ENCODE data around the gene VGF.
"Not testable (repeated sequence)": the region's sequence is repeated elsewhere in the genome, so short reads cannot be mapped to it uniquely, and the experiment has no call there.

The VGF gene

DNA sequence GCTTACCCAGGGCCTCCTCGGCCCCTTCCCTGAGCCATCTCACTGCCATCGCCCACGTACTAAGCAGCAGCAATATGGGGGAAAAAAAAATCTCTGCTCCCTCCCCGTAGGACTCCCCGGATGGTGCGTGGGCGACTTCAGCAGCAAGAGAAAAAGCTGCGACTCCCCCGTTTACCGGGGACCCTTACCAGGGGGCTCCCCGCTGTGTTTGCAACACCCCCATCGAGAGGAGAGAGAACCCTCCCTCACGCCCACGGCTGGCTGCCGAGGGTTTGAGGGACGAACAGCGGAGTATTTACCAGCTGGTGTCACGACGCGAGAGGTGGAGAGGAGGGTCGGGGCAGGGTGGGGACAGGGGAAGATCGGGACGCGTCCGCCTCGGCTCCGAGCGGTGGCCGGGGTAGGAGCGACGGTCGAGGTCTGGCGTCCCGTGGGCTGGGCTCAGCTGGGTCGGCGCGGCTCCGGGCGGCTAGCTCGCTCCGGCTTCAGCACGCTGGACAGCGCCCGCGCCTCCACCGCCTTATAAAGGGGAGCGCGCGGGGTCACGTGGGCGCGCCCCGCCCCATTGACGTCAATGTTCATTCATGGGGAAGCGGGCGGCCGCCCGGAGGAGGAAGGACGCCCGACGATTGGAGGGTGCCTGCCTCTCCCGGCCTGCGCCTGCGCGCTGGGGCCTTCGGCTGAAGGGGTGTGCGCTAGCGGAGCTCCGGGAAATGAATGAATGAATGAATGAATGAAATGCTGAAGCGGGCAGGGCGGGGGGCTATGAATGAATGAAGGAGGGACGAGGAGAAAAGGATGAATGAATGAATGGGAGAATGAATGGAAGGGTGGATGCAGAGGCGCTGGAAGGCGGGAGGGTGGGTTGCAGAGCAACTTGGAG, at the start of gene VGF:
Gene VGF, minus strand, starts transcription at position 495 of the 883 bp plus-strand sequence. CDS start 726 bp downstream, outside the sequence.
- DNase-seq (ENCODE audit: low spot score): peak; percentile 88

DNA sequence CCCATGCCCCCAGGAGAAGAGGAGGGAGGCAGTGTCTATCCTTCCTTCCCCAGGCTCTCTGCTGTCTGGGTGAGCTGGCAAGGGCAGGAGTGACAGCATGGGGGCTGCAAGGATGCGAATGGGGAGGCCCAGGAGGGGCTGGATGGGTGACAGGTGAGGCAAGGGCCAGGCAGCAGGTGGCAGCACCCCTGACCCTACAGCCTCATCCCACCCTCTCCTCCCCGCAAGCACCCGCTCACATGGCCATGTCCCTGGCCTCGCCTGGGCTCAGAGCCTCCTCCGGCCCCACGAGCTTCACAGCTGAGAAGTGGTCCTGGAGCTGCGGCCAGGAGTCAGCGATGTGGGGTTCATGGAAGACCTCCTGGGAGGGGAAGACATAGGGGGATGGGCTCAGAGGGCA, 46.6 kb upstream of the VGF start:
- DNase-seq (ENCODE audit: low spot score): no peak

DNA sequence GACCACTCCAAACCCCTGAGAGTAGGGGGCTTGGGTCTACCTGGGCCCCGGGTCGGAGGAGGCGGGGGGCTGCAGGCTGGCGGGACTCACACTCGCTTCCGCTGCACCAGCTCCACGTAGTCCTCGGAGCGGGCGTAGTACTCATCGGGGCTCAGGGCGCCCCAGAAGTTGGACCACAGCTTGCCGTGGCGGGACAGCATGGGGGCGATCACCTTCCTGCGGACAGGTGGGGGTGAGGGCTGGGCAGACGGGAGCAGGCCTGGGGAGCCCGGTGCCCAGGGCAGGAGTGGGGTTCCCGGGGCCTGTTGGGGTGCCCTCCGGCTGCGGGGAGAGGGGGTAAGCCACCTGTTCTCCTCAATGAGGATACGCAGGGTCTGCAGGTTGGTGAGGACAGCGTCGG, 46.1 kb upstream of the VGF start:
- DNase-seq (ENCODE audit: low spot score): no peak

DNA sequence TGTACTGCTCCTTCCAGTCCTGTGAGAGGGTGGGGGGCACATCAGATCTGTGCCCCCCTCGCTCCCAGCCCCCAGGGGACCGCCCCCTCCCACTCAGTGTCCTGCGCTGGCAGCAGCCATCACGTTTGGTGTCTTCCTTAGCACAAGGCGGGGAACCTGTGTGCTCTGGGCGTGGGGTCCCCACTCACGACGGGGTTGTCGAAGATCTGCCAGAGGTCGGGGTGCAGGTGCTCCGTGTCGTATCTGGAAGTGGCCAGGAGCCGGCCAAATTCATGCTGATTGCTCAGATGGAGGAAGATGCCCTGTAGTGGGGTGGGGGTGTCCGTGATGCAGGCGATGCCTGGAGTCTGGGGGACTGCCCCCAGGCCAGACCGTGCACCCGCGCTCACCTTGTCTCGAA, 44.8 kb upstream of the VGF start:
- DNase-seq (ENCODE audit: low spot score): no peak

DNA sequence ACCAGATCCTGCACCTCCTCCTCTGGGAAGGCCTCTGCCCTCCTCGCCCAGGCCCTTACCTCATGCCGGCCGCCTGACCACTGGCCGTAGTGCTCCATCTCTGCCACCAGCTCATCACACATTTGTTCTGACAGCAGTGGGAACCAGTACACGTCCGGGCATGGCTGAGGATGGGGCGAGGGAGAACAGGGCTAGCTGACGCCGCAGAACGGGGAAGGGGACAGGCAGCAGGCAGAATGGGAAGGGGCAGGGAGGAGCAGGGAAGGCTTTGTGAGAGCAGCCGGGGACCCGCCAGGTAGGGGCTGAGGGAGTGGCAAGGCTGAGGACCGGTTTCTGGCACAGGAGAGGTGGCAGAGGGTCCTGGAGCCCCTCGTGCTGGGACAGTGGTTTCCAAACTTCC, 43.4 kb upstream of the VGF start:
- no peak for DNase-seq (ENCODE audit: low spot score)

DNA sequence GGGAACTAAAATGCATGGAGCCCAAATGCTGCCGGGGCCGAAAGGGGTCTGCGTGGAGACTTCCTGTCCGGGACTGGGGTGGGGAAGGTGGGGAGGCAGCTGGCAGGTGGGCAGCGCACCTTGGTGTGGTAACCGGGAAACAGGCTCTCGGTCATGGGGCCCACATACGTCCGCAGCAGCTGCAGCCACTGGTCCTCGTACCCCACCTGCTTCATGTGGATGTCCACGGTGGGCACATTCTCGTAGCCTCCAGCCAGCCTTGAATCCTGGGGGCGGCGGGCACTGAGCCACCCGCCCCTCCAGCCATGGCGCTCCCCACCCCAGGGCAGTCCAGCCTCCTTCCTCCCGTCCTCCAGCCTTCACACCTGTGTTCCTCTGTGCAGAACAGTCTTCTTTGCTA, 42.1 kb upstream of the VGF start:
- DNase-seq (ENCODE audit: low spot score): no peak

DNA sequence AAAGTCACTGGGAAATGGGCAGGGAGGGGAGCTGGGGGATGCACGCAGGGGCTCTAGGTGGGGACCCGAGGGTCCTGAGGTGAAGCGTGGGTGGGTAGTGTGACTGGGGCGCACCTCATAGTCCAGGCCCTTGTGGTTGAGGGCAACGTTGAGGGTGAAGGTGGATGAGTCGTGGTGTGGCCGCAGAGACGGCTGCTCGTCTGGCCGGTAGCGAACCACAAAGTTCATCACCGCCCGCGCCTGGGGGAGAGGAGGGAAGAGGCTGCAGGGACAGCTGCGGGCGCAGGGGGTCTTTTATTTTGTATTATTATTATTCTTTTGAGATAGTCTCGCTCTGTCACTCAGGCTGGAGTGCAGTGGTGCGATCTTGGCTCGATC, 41.3 kb upstream of the VGF start:
- no peak for DNase-seq (ENCODE audit: low spot score)

DNA sequence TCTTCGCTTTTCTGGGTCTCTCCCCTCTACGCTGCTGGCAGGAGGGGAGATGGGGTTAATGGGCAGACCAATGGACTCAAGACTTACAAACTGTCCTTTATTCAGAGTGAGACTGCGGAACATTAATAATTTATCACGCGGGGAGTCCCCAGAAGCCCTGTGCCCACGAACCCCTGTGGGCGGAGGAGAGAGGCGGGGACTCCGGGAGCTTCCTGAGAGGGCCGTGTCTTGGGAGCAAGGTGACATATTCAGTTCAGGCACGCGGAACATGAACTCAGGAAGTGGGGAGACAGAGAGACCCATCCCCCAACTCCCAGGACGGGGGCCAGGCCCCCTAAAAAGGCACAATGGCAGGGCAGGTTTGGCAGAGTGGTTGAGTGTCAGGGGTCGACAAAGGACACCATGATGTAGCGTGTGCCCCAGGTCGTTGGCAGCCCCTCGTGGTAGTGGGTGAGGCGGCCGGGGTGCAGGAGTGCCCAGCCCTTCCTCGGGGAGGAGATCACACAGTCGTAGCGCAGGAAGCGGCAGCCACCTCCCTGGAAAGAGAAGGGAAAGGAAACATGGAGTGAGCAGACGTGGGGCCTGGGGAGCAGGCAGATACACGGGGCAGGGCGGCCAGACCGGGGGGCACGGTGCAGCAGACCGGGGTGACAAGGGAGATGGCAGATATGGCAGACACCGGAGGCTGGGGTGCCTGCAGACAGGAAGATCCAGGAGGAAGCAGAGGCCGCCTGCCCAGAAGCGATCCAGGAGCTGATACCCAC, 40.7 kb upstream of the VGF start:
- no peak for DNase-seq (ENCODE audit: low spot score)

GRCh38 chr7:101203740-101204738, 38.7 kb upstream of the VGF start:
- DNase-seq (ENCODE audit: low spot score): not testable (repeated sequence)

GRCh38 chr7:101202603-101202918, 37.2 kb upstream of the VGF start:
- no peak for DNase-seq (ENCODE audit: low spot score)

GRCh38 chr7:101201695-101202602, 36.6 kb upstream of the VGF start:
- DNase-seq (ENCODE audit: low spot score): no peak

DNA sequence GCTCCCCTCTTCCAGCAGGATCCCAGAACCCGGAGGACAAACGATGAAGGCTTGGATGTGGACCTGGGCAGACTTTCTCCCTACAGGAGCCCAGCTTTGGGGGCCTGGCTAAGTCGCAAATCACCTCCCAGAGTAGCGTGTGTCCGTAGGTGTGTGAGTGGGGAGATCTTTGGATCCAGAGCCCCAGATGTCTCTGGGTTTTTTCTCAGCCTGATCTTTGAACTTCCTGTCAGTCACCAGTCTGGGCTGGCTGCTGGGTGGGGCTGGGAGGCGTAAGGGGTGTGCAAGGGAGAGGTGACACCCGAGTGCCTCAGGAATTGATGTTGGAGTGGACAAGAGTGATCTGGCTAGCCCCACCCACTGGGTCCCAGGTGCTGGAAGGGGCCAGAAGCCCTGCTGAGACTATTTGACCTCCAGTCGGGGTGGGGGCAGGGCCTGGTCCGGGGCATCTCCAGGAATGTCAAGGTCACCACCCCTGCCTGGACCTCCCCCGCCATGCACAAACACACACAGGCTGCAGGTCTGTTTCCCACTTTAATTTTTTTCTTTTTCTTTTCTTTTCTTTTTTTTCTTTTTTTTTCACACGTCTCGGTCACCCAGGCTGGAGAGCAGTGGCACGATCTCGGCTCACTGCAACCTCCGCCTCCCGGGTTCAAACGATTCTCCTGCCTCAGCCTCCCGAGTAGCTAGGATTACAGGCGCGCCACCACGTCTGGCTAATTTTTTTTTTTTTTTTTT, 35.7 kb upstream of the VGF start, which contains the start of gene MOGAT3:
Gene MOGAT3, minus strand, starts transcription at position 175 of the 738 bp plus-strand sequence. CDS start 182 bp downstream, outside the sequence.
- DNase-seq (ENCODE audit: low spot score): no peak

- DNase-seq (ENCODE audit: low spot score): no peak
Observed at GRCh38 chr7:101200504-101200861, 35.1 kb upstream of the VGF start.

- not testable (repeated sequence) for DNase-seq (ENCODE audit: low spot score)
Observed at GRCh38 chr7:101199522-101199921, 34.2 kb upstream of the VGF start.

- DNase-seq (ENCODE audit: low spot score): no peak
Observed at GRCh38 chr7:101198476-101198875, 33.1 kb upstream of the VGF start.

GRCh38 chr7:101197991-101198390, 32.6 kb upstream of the VGF start:
- no peak for DNase-seq (ENCODE audit: low spot score)

DNA sequence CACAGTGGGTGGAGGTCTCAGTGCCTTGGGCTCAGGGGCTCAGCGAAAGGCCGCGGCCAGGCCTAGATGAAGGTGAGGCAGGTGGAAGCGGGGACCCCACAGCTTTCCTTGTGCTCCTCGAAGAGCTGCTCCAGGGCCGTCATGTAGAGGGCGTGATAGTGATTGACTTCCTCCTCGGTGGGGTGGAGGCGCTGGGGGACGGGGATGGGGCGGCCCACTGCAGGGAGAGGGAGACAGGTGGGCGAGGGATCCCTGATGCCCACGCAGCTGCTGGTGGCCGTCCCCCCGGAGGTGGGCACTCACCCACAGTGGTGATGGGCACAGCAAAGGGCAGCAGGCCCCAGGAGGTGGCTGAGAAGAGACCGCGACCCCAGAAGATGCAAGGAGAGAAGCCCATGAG, 30.5 kb upstream of the VGF start:
- no peak for DNase-seq (ENCODE audit: low spot score)

- DNase-seq (ENCODE audit: low spot score): no peak
Observed at GRCh38 chr7:101189109-101189508, 23.7 kb upstream of the VGF start.

DNA sequence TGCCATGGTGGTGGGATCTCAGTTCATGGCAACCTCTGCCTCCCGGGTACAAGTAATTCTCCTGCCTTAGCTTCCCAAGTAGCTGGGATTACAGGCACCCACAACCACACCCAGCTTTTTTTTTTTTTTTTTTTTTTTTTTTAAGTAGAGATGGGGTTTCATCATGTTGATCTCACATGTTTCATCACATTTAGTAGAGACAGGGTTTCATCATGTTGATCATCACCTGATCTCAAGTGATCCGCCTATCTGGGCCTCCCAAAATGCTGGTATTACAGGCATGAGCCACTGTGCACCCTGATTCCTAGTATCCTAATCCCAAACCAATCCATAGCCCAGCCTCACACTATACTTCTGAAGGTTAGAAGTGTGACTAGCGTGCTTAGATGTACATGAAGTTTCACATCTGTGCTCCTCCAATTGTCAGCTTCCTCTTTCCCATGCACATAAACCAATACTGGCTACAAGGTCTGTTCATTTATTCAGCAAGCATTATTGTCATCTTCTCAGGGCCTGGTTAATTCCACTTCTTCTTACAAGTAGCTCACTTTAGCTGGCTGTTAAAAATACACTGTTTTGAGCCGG, 21.6 kb upstream of the VGF start:
- no peak for DNase-seq (ENCODE audit: low spot score)

DNA sequence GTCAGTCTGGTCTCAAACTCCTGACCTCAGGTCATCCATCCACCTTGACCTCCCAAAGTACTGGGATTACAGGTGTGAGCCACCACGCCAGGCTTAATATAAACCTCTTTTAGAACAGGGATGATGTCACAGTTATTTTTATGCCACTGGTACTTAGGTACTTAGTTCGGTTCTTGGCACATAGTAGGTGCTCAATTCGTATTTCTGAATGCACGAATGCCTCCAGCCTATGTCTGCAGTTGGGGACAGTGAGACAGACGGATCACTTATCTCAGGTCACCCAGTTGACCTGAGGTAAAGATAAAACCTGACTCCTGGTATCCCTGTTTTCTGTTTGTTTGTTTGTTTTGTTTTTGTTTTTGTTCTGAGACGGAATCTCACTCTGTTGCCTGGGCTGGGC, 20.8 kb upstream of the VGF start:
- no peak for DNase-seq (ENCODE audit: low spot score)

Data from CD4-positive, alpha-beta T cell treated with Interleukin-6 at 100 ng/mL for 8 hours (primary cell).